B cell (primary cell): ENCODE results near the gene C20orf204. TPM values are rescaled to one million over a fixed set of nuclear protein-coding genes. Genes with fewer than 3 reads are reported as not detected.

Experiments
- ATAC-seq: fragments of 200-7000 bp; cut with Tn5 transposase; one replicate; pipeline ENCODE4 v1.10.0; 2021; ENCODE audit warnings: low read depth, mild to moderate bottlenecking, moderate number of reproducible peaks, moderate library complexity
- CTCF ChIA-PET: fragments of 350-600 bp; sonication (Branson Sonifier 250); formaldehyde crosslinking; loops from one replicate; lab custom pipeline; 2021; ENCODE audit warnings: antibody characterized with exemption, inconsistent platforms; lab: Charles Lee
- POLR2A ChIA-PET: fragments of 350-600 bp; sonication (Branson Sonifier 250); formaldehyde crosslinking; loops from one replicate; lab custom pipeline; 2021; ENCODE audit warnings: antibody characterized with exemption; lab: Charles Lee
- DNase-seq: peaks from one replicate; pipeline ENCODE4 v3.0.0; 2013
- H2AFZ ChIP-seq: 2 replicates; pipeline ENCODE4 v1.6.1; 2012; ENCODE audit warnings: mild to moderate bottlenecking, low read depth, low read length; ENCODE audit not compliant: insufficient read depth, poor library complexity, severe bottlenecking
- H3K27ac ChIP-seq, 2 donors: 1 replicate in 1 of 2; 2 replicates in 1 of 2; pipeline ENCODE4 v1.5.1; 2012 to 2013; ENCODE audit warnings: low read length in 2 of 2, mild to moderate bottlenecking in 2 of 2, moderate library complexity in 1 of 2
- H3K27me3 ChIP-seq, 4 experiments: fragments of 200-600 bp in 1 of 4; sonication (generic) in 1 of 4; replicated peaks in 1 of 4; 1 replicate in 2 of 4; 2 replicates in 2 of 4; pipeline versions ENCODE4 v1.6.1 to v1.7.0; 2013 to 2016; ENCODE audit warnings: low read length in 3 of 4, mild to moderate bottlenecking in 2 of 4, mixed read lengths in 1 of 4, moderate library complexity in 1 of 4; ENCODE audit not compliant: insufficient read depth in 4 of 4, control insufficient read depth in 3 of 4; ENCODE audit errors: control extremely low read depth in 1 of 4
- H3K36me3 ChIP-seq, 2 experiments: replicated peaks in 1 of 2; 1 replicate in 1 of 2; 2 replicates in 1 of 2; pipeline versions ENCODE4 v1.6.1 to v1.7.1; 2013; ENCODE audit warnings: low read length in 1 of 2; ENCODE audit not compliant: insufficient read depth in 2 of 2, control insufficient read depth in 1 of 2; ENCODE audit errors: control extremely low read depth in 1 of 2, extremely low read depth in 1 of 2
- H3K4me1 ChIP-seq, 2 donors: fragments of 200-600 bp in 1 of 2; sonication (generic) in 1 of 2; 1 replicate in 1 of 2; 2 replicates in 1 of 2; pipeline versions ENCODE4 v1.5.1 to v1.6.1; 2013 to 2017; ENCODE audit warnings: low read length in 2 of 2; ENCODE audit not compliant: control insufficient read depth in 2 of 2, insufficient read depth in 2 of 2
- H3K4me2 ChIP-seq: replicated peaks from 2 replicates; pipeline ENCODE3; 2012; ENCODE audit warnings: mild to moderate bottlenecking, low read depth, low read length; ENCODE audit not compliant: poor library complexity, severe bottlenecking
- H3K4me3 ChIP-seq, 5 experiments: fragments of 200-600 bp in 1 of 5; sonication (generic) in 1 of 5; 1 replicate in 3 of 5; 2 replicates in 2 of 5; pipeline versions ENCODE4 v1.5.1 to v1.7.0; 2011 to 2016; ENCODE audit warnings: low read length in 4 of 5, mild to moderate bottlenecking in 4 of 5, low read depth in 2 of 5, control low read depth in 1 of 5, moderate library complexity in 1 of 5; ENCODE audit not compliant: insufficient read depth in 1 of 5; ENCODE audit errors: control extremely low read depth in 1 of 5, extremely low read depth in 1 of 5
- H3K79me2 ChIP-seq: fragments of 200-600 bp; sonication (generic); one replicate; pipeline ENCODE4 v1.6.0; 2016; ENCODE audit warnings: low read length; ENCODE audit not compliant: control insufficient read depth, insufficient read depth
- H3K9ac ChIP-seq: fragments of 200-600 bp; sonication (generic); 2 replicates; pipeline ENCODE4 v1.6.1; 2017; ENCODE audit warnings: mild to moderate bottlenecking, low read length, moderate library complexity
- H3K9me3 ChIP-seq, 3 donors: one replicate each; pipeline versions ENCODE4 v1.6.1 to v1.7.1; 2013; ENCODE audit warnings: low read length in 2 of 3; ENCODE audit not compliant: control insufficient read depth in 2 of 3, insufficient read depth in 1 of 3; ENCODE audit errors: control extremely low read depth in 1 of 3
- H4K20me1 ChIP-seq: 2 replicates; pipeline ENCODE4 v1.6.0; 2012; ENCODE audit warnings: mild to moderate bottlenecking, low read length; ENCODE audit not compliant: insufficient read depth, control insufficient read depth, poor library complexity, severe bottlenecking
- H3K27ac Mint-ChIP-seq: one replicate; pipeline ENCODE4 v1.8.0; 2021; ENCODE audit warnings: mixed read lengths
- H3K27me3 Mint-ChIP-seq: one replicate; pipeline ENCODE4 v1.8.0; 2021; ENCODE audit warnings: mixed read lengths
- H3K4me1 Mint-ChIP-seq: one replicate; pipeline ENCODE4 v1.8.0; 2021; ENCODE audit warnings: mixed read lengths
- H3K4me3 Mint-ChIP-seq: one replicate; pipeline ENCODE4 v1.8.0; 2021; ENCODE audit warnings: mixed read lengths
- H3K9me3 Mint-ChIP-seq: one replicate; pipeline ENCODE4 v1.8.0; 2022; ENCODE audit warnings: mixed read lengths; ENCODE audit not compliant: insufficient read depth
- CTCF ChIP-seq: fragments of 200-600 bp; IDR thresholded peaks from one replicate; pipeline ENCODE4 v1.8.0; 2022; ENCODE audit warnings: antibody characterized with exemption, mild to moderate bottlenecking
- EZH2 ChIP-seq: IDR thresholded peaks from 2 replicates; pipeline ENCODE4 v1.6.1; 2012; ENCODE audit warnings: borderline replicate concordance, low read depth, mild to moderate bottlenecking, moderate library complexity, low read length; ENCODE audit not compliant: insufficient read depth, poor library complexity, severe bottlenecking
- WGBS: methylation state at CpG from one replicate; pipeline ENCODE4 v1.1.5; 2013; ENCODE audit warnings: missing lambda C conversion rate; ENCODE audit not compliant: insufficient coverage; 5-methylcytosine and 5-hydroxymethylcytosine counted together
- intact Hi-C: fragments of 100-400 bp; cut with micrococcal nuclease; formaldehyde crosslinking; loops from one replicate; pipeline ENCODE4 v1.10.0; 2022
- polyA plus RNA-seq: library from polyadenylated mRNA; depleted of rRNA; stranded (reverse); fragments of >200 nt; gene quantifications from 2 replicates; pipeline ENCODE4 v1.2.3, GENCODE V29; 2012
- total RNA-seq, 2 donors: library from RNA; stranded (reverse); fragments of 120-200 nt in 1 of 2; gene quantifications; 1 replicate in 1 of 2; 2 replicates in 1 of 2; pipeline versions ENCODE4 v1.2.3 to v1.2.4, GENCODE V29; 2013 to 2022

Gene C20orf204
- total and polyA plus RNA-seq, 2 donors (not counting 1 experiment from before 2014, with no cell fraction given): 0.24 to 2.5 TPM

GRCh38 chr20:64006902-64007301 lies 29.1 kb upstream of the C20orf204 start:
- no peak for TF ChIP-seq CTCF
- TF ChIP-seq EZH2: no peak
- ChIA-PET CTCF (no interaction called here), POLR2A (no interaction called here)
- no peaks in the 10 kb centered on the region for H3K27me3 Mint-ChIP-seq
- H3K9me3 Mint-ChIP-seq: no peaks in the 10 kb centered on the region
- Histone ChIP-seq H3K27ac (no peak overlapping the region), H3K9ac (no peak overlapping the region), H3K27me3 (no peaks in the 10 kb centered on the region), H3K4me3 (no peak overlapping the region), H3K36me3 (peaks cover 3 to 71% of the 10 kb centered on the region in 2 experiments), H3K4me2 (no peak overlapping the region), H3K4me1 (peaks cover 0 to 6% of the 10 kb centered on the region in 2 donors), H3K9me3 (peaks cover 0 to 13% (median 0%) of the 10 kb centered on the region in 3 donors), H2AFZ (no peak overlapping the region), H4K20me1 (peaks cover 73% of the 10 kb centered on the region), H3K79me2 (peaks cover 55% of the 10 kb centered on the region)
- 62% methylated on average over 3 of the region's 3 CpGs for WGBS
- ATAC-seq: no peak
- DNase-seq: no peak
- H3K27ac Mint-ChIP-seq: no peak overlapping the region
- peaks cover 4% of the 10 kb centered on the region for H3K4me1 Mint-ChIP-seq
- H3K4me3 Mint-ChIP-seq: no peak overlapping the region
- intact Hi-C loops: no loop called here

- WGBS: 86% methylated on average over 12 of the region's 13 CpGs
Observed at GRCh38 chr20:64009811-64010387, 26.1 kb upstream of the C20orf204 start.

More at GRCh38 chr20:64009811-64010387, 26.1 kb upstream of the C20orf204 start:
- H3K36me3 ChIP-seq: peaks cover 3 to 69% of the 10 kb centered on the region in 2 experiments
- H3K4me2 ChIP-seq: no peak overlapping the region
- H3K27me3 ChIP-seq: no peaks in the 10 kb centered on the region
- DNase-seq (no peak), ATAC-seq (no peak)
- POLR2A ChIA-PET: no interaction called here
- Mint-ChIP-seq H3K27me3 (no peaks in the 10 kb centered on the region), H3K4me1 (peaks cover 2% of the 10 kb centered on the region), H3K27ac (no peak overlapping the region), H3K4me3 (no peak overlapping the region), H3K9me3 (no peaks in the 10 kb centered on the region)
- H3K9ac ChIP-seq: no peak overlapping the region
- no peak overlapping the region for H3K4me3 ChIP-seq
- no peak overlapping the region for H3K27ac ChIP-seq
- H3K9me3 ChIP-seq: peaks cover 0 to 13% (median 0%) of the 10 kb centered on the region in 3 donors
- H3K4me1 ChIP-seq: peaks cover 0 to 8% of the 10 kb centered on the region in 2 donors
- peaks cover 52% of the 10 kb centered on the region for H4K20me1 ChIP-seq
- no peak overlapping the region for H2AFZ ChIP-seq
- CTCF ChIA-PET: interaction anchor here (0.9 kb wide), 1 partner anchor 29 kb away, joined by 3 read pairs; no protein-coding TSS in a partner anchor
- H3K79me2 ChIP-seq: peaks cover 42% of the 10 kb centered on the region
- intact Hi-C loops: no loop called here
- TF ChIP-seq CTCF: no peak
- no peak for TF ChIP-seq EZH2
